Skeletal muscle satellite cell (primary cell): ENCODE data around the gene PGLYRP2. TPM values are rescaled to one million over a fixed set of nuclear protein-coding genes. Genes with fewer than 3 reads are reported as not detected.
"Not testable (repeated sequence)": the region's sequence is repeated elsewhere in the genome, so short reads cannot be mapped to it uniquely, and the experiment has no call there.

Experiments used
- H3K27me3 ChIP-seq: 2 replicates; pipeline ENCODE4 v1.7.0; 2013; ENCODE audit warnings: low read length; ENCODE audit not compliant: control insufficient read depth, insufficient read depth
- H3K36me3 ChIP-seq: 2 replicates; pipeline ENCODE4 v1.7.0; 2013; ENCODE audit warnings: mild to moderate bottlenecking, control low read depth, low read length; ENCODE audit not compliant: insufficient read depth
- H3K4me1 ChIP-seq: 2 replicates; pipeline ENCODE4 v1.7.0; 2013; ENCODE audit warnings: low read length; ENCODE audit not compliant: control insufficient read depth, insufficient read depth
- H3K4me2 ChIP-seq: 2 replicates; pipeline ENCODE4 v1.7.0; 2013; ENCODE audit warnings: mild to moderate bottlenecking, low read length
- H3K4me3 ChIP-seq: 2 replicates; pipeline ENCODE4 v1.7.0; 2013; ENCODE audit warnings: low read length
- H3K9ac ChIP-seq: 2 replicates; pipeline ENCODE4 v1.7.0; 2013; ENCODE audit warnings: mild to moderate bottlenecking, low read depth, low read length, moderate library complexity
- H3K9me3 ChIP-seq: replicated peaks from 2 replicates; pipeline ENCODE4 v1.7.0; 2013; ENCODE audit warnings: mild to moderate bottlenecking, control low read depth, low read length
- total RNA-seq: library from RNA; depleted of rRNA; stranded (reverse); fragments of >200 nt; gene quantifications from 2 replicates; pipeline ENCODE4 v1.2.3, GENCODE V29; 2012; rRNA removed

Gene PGLYRP2
- not detected in 2 replicates for total RNA-seq

DNA sequence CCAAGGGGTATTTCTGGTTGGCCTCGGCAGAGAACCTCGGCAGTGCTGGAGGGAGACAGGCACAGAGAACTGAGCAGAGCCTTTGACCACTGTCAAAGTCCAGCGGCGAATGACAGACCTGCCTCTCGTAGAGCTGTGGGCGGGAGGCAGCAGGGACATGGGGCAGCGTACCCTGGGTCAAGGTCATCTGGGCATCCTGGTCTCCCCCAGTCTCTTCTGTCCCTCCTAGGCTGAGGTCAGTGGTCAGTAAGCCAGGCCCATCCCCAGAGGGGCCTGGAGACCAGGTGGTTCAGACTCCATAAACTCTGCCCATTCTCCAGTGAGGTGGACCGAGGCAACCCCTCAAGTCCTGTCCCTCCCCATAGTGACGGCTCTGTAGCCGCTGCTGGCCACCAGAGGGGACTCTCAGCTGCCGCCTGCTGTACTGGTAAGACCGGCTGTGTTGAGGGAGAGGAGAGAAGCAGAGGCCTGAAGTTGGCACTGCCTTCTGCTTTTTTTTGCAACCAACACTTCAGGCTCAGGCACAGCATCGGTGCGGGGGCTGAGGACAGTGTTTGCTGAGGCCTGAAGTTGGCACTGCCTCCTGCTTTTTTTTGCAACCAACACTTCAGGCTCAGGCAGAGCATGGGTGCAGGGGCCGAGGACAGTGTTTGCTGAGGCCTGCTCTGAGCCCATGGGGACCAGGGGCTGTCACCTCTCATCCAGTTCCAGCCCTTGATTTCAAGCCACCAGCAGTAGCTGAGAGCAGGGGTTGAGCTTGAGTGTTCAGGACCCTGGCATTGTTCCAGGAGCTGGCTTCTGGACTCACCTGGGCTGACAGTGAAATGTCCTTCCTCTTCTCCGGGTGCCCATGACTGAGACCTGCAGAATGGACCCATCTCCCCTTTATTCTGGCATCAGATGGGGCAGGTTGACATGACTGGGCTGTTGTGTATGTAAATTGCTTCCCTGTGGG lies at the start of gene PGLYRP2:
TSS of gene PGLYRP2 (minus strand) at position 111 of the 955 bp plus-strand sequence. CDS start 130 bp downstream, outside the sequence.
- Histone ChIP-seq H3K27me3 (no peaks in the 10 kb centered on the region), H3K36me3 (no peaks in the 10 kb centered on the region), H3K4me1 (no peaks in the 10 kb centered on the region), H3K4me3 (no peak within 1 kb of the TSS), H3K9me3 (no peaks in the 10 kb centered on the region), H3K9ac (no peak within 1 kb of the TSS), H3K4me2 (no peak within 1 kb of the TSS)

DNA sequence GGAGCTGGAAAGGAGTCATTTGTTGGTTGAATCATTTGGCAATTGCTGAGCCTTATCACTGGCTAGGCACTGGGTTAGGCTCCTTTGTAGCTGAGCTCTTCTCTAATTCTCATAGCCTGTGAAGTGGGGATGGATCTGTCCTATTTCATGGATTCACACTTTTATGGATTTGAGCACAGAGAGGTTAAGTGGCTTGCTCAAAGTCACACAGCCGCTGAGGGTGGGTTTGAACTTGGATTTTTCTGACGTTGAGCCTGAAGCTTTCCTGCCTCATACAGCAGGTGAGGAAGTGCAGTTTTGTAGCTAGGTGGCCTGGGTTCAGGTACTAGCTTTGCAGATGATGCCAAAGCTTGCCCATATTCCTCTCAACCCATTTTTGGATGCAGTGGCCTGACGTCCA lies 48.4 kb upstream of the PGLYRP2 start:
- no peaks in the 10 kb centered on the region for H3K9me3 ChIP-seq
- H3K9ac ChIP-seq = no peak overlapping the region
- H3K4me1 ChIP-seq = no peaks in the 10 kb centered on the region
- no peak overlapping the region for H3K4me3 ChIP-seq
- no peak overlapping the region for H3K4me2 ChIP-seq
- no peaks in the 10 kb centered on the region for H3K36me3 ChIP-seq
- no peaks in the 10 kb centered on the region for H3K27me3 ChIP-seq

GRCh38 chr19:15526408-15526807 lies 47.1 kb upstream of the PGLYRP2 start:
- H3K4me2 ChIP-seq = no peak overlapping the region
- no peak overlapping the region for H3K9ac ChIP-seq
- no peaks in the 10 kb centered on the region for H3K9me3 ChIP-seq
- H3K36me3 ChIP-seq = no peaks in the 10 kb centered on the region
- no peaks in the 10 kb centered on the region for H3K27me3 ChIP-seq
- H3K4me3 ChIP-seq = no peak overlapping the region
- no peaks in the 10 kb centered on the region for H3K4me1 ChIP-seq

DNA sequence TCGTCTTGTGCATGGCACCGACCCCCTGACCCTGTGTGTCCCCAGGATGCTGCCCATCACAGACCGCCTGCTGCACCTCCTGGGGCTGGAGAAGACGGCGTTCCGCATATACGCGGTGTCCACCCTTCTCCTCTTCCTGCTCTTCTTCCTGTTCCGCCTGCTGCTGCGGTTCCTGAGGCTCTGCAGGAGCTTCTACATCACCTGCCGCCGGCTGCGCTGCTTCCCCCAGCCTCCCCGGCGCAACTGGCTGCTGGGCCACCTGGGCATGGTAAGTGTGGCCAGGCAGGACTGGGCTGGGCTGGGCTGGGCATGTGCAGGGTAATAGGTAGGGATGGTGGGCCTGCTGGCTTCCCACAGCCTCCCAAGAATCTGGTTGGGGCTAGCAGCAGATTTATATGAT lies 46.0 kb upstream of the PGLYRP2 start:
- H3K4me2 ChIP-seq = no peak overlapping the region
- H3K36me3 ChIP-seq = no peaks in the 10 kb centered on the region
- H3K4me3 ChIP-seq = no peak overlapping the region
- H3K27me3 ChIP-seq = no peaks in the 10 kb centered on the region
- H3K9me3 ChIP-seq = no peaks in the 10 kb centered on the region
- H3K9ac ChIP-seq = no peak overlapping the region
- H3K4me1 ChIP-seq = no peaks in the 10 kb centered on the region

DNA sequence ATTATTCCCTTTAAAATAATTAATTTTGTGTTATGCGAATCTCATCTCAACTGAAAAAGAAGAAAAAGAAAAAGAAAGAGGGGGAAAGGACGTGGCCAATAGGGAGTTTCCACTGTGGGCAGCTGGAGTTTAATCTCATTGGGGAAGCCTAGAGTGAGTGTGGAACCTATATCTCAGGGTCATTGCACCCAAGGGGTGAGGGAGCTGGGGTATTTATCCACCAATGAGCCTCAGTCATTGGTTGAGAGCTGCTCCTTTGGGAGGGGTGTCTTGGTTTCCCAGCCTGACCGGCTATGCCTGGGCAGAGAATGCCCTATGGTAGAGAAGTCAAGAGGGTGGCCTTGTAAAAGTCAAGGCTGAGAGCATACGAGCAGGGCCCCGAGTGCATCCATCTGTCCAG lies 45.5 kb upstream of the PGLYRP2 start:
- Histone ChIP-seq H3K9me3 (no peaks in the 10 kb centered on the region), H3K36me3 (no peaks in the 10 kb centered on the region), H3K4me3 (no peak overlapping the region), H3K4me1 (no peaks in the 10 kb centered on the region), H3K9ac (no peak overlapping the region), H3K27me3 (no peaks in the 10 kb centered on the region), H3K4me2 (no peak overlapping the region)

DNA sequence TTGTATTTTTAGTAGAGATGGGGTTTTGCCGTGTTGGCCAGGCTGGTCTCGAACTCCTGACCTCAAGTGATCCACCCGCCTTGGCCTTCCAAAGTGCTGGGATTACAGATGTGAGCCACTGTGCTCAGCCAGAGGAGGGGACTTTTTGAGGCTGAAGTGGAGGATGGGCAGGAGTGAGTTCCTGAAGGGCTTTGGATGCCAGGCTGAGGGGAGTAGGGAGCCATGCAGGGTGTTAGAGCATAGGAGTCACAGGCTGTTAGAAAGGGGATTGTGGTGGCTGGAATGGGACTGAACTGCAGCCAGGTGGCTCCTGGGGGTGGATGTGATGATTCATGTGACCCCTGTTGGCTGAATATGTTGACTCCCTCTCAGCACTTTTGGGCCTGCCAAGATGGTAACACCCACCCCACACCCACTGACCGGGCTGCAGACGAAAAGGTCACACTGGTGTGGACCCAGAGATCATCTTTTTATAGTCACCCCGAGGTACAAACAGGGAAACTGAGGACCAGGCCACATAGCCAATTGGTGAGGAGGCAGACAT lies 40.2 kb upstream of the PGLYRP2 start:
- no peaks in the 10 kb centered on the region for H3K4me1 ChIP-seq
- H3K4me3 ChIP-seq = no peak overlapping the region
- no peaks in the 10 kb centered on the region for H3K36me3 ChIP-seq

DNA sequence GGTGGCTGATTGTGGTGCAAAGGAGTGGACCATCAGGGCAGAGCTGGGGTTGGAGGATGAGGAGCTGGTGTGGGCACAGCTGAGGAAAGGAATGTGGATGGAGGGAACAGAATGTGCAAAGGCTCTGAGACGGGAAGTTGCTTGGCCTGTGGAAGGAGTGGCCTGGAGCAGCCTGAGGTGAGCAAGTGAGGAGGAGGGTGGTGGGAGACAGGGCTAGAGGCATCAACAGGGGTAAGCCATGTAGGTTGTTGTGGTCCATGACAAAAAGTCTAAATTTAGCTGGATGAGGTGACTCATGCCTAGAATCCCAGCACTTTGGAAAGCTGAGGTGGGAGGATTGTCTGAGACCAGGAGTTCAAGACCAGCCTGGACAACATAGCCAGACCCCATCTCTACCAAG lies 38.5 kb upstream of the PGLYRP2 start:
- H3K27me3 ChIP-seq = no peaks in the 10 kb centered on the region
- H3K36me3 ChIP-seq = no peaks in the 10 kb centered on the region
- H3K4me1 ChIP-seq = no peaks in the 10 kb centered on the region
- no peaks in the 10 kb centered on the region for H3K9me3 ChIP-seq
- H3K4me2 ChIP-seq = no peak overlapping the region
- no peak overlapping the region for H3K9ac ChIP-seq
- H3K4me3 ChIP-seq = no peak overlapping the region

More for the DNA sequence above, 40.2 kb upstream of the PGLYRP2 start:
- no peaks in the 10 kb centered on the region for H3K9me3 ChIP-seq
- no peak overlapping the region for H3K4me2 ChIP-seq
- no peaks in the 10 kb centered on the region for H3K27me3 ChIP-seq
- no peak overlapping the region for H3K9ac ChIP-seq

DNA sequence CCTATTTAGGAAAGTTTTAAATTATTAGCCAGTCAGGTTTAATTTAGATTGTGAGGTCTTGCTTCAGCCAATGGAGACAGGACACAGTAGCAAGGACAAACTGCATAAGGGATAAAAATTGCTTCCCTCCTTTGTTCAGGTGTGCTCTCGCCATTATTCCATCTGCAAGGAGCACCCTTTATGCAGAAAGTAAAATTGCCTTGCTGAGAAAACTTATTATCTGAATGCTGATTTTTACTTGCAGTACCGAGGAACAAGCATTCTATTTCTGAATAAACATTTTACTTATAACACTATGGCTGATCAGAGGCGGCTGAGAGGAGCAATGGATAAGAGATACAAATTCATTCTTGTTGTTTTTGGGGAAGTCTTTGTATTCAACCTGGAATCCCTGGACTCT lies 37.1 kb upstream of the PGLYRP2 start:
- no peaks in the 10 kb centered on the region for H3K4me1 ChIP-seq
- H3K9ac ChIP-seq = no peak overlapping the region
- no peaks in the 10 kb centered on the region for H3K27me3 ChIP-seq
- H3K4me2 ChIP-seq = no peak overlapping the region
- no peaks in the 10 kb centered on the region for H3K36me3 ChIP-seq
- no peak overlapping the region for H3K4me3 ChIP-seq
- H3K9me3 ChIP-seq = no peaks in the 10 kb centered on the region

DNA sequence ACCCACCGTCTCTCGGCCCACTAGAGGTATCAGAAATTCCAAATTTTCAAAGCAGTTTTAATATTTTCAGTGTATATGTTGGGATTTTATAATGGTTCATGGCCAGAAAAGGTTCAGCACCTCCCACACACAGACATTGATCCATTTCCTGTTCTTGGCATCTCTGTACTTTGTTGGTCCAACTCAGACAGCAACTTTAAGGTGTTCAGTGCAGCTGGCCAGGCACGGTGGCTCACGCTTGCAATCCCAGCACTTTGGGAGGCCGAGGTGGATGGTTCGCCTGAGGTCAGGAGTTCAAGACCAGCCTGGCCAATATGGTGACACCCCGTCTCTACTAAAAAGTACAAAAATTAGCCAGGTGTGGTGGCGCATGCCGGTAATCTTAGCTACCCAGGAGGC lies 35.9 kb upstream of the PGLYRP2 start:
- H3K9ac ChIP-seq, H3K27me3 ChIP-seq, H3K4me3 ChIP-seq, H3K4me1 ChIP-seq, H3K36me3 ChIP-seq, H3K9me3 ChIP-seq, H3K4me2 ChIP-seq: not testable (repeated sequence)

GRCh38 chr19:15511671-15512424 lies 32.5 kb upstream of the PGLYRP2 start:
- H3K4me2 ChIP-seq = no peak overlapping the region
- peaks cover 21% of the 10 kb centered on the region for H3K27me3 ChIP-seq
- no peaks in the 10 kb centered on the region for H3K4me1 ChIP-seq
- H3K9me3 ChIP-seq = no peaks in the 10 kb centered on the region
- no peak overlapping the region for H3K9ac ChIP-seq
- no peaks in the 10 kb centered on the region for H3K36me3 ChIP-seq
- no peak overlapping the region for H3K4me3 ChIP-seq

GRCh38 chr19:15508035-15508710 lies 28.9 kb upstream of the PGLYRP2 start, which contains the start of gene CYP4F22:
TSS of gene CYP4F22 (plus strand) at chr19:15508525. CDS start at chr19:15525337, 16,812 bp downstream.
- H3K4me1 ChIP-seq = no peaks in the 10 kb centered on the region
- peaks cover 21% of the 10 kb centered on the region for H3K27me3 ChIP-seq
- no peak within 1 kb of the TSS for H3K4me2 ChIP-seq
- no peak within 1 kb of the TSS for H3K4me3 ChIP-seq
- H3K9me3 ChIP-seq = no peaks in the 10 kb centered on the region
- H3K36me3 ChIP-seq = no peaks in the 10 kb centered on the region
- no peak within 1 kb of the TSS for H3K9ac ChIP-seq
